ENCODE data around the gene CACNB1. TPM values are rescaled to one million over a fixed set of nuclear protein-coding genes. Genes with fewer than 3 reads are reported as not detected.

Gene CACNB1
- total and polyA plus RNA-seq, 2 donors (not counting 1 experiment from before 2014, with no cell fraction given), result 3.8 to 12.4 TPM

DNA sequence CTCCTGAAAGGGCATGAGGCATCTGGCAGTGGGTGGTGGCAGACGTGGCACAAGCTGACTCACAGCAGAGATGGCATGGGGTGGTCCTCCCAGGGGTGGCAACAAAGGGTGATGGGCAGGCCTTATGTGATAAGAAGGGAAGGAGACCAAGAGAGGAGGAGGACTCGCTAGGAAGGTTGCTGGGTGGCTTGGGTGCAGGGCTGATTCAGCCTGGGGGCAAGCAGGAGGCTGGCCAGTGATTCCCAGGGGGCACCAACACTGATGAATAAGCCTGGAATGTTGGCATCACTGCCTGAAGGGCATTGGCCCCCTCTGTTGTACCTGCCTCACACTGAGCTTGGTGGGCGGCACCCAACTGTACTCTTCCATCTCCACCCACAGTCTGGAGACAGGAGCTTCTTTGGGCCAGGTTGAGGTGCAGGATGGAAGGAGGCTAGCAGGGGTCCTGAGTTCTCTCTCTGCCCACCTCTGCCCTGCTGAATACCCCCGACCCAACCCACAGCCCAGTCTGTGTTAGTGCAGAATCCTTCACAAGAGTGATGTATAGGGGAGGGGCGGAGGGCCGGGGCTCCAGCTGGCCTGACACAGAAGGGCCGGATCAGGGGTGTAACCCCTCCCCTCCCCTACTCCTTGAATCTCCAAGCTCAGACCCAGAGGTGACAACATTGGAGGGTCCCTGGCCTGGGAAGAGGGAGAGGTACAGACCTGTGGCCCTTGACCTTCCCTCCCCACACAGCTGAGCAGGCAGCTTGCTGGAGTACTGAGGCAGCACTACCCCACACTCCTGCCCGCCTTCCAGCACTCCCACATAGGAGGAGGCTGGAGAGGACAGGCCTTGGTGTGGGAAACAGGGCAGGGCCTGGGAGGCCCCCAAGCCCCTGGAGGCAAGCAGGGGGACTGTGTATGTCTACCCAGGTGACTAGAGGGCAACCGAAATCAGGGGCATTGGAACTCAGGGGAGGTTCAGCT lies 25.7 kb upstream of the CACNB1 start:
- CTCF ChIA-PET, result interaction anchor here (0.9 to 1.8 kb wide), 3 partner anchors 11 to 21 kb away, joined by 3 to 5 read pairs (median 4); no protein-coding TSS in a partner anchor
- Histone ChIP-seq H2AFZ (ENCODE audit: insufficient read depth, low read depth, low read length, poor library complexity, severe bottlenecking) (no peak overlapping the region), H3K36me3 (replicated peaks in 1 of 2; ENCODE audit: control extremely low read depth in 1 of 2, control insufficient read depth in 1 of 2, extremely low read depth in 1 of 2, insufficient read depth in 2 of 2, low read length in 1 of 2) (no peaks in the 10 kb centered on the region), H3K9ac (ENCODE audit: low read length) (no peak overlapping the region), H3K4me2 (replicated peaks; ENCODE audit: low read depth, low read length, poor library complexity, severe bottlenecking) (no peak overlapping the region), H3K27me3 (replicated peaks in 1 of 4; ENCODE audit: control extremely low read depth in 1 of 4, control insufficient read depth in 3 of 4, insufficient read depth in 4 of 4, low read length in 3 of 4) (peaks cover 0 to 42% (median 22%) of the 10 kb centered on the region in 4 experiments), H3K9me3 (ENCODE audit: control extremely low read depth in 1 of 3, control insufficient read depth in 2 of 3, insufficient read depth in 1 of 3, low read length in 2 of 3) (peaks cover 0 to 9% (median 0%) of the 10 kb centered on the region in 3 donors), H3K4me1 (ENCODE audit: control insufficient read depth in 2 of 2, insufficient read depth in 2 of 2, low read length in 2 of 2) (peaks cover 19 to 22% of the 10 kb centered on the region in 2 donors), H4K20me1 (ENCODE audit: control insufficient read depth, insufficient read depth, low read length, poor library complexity, severe bottlenecking) (no peaks in the 10 kb centered on the region), H3K27ac (ENCODE audit: low read length in 2 of 2) (no peak overlapping the region), H3K79me2 (ENCODE audit: control insufficient read depth, insufficient read depth, low read length) (no peaks in the 10 kb centered on the region), H3K4me3 (ENCODE audit: control extremely low read depth in 1 of 5, extremely low read depth in 1 of 5, insufficient read depth in 1 of 5, low read depth in 2 of 5, low read length in 4 of 5) (no peak overlapping the region)
- TF ChIP-seq EZH2 (IDR thresholded peaks at IDR 0.05; ENCODE audit: borderline replicate concordance, insufficient read depth, low read depth, low read length, poor library complexity, severe bottlenecking), result no peak
- TF ChIP-seq, protein P1, sequence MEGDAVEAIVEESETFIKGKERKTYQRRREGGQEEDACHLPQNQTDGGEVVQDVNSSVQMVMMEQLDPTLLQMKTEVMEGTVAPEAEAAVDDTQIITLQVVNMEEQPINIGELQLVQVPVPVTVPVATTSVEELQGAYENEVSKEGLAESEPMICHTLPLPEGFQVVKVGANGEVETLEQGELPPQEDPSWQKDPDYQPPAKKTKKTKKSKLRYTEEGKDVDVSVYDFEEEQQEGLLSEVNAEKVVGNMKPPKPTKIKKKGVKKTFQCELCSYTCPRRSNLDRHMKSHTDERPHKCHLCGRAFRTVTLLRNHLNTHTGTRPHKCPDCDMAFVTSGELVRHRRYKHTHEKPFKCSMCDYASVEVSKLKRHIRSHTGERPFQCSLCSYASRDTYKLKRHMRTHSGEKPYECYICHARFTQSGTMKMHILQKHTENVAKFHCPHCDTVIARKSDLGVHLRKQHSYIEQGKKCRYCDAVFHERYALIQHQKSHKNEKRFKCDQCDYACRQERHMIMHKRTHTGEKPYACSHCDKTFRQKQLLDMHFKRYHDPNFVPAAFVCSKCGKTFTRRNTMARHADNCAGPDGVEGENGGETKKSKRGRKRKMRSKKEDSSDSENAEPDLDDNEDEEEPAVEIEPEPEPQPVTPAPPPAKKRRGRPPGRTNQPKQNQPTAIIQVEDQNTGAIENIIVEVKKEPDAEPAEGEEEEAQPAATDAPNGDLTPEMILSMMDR (IDR thresholded peaks at IDR 0.05), result no peak
- POLR2A ChIA-PET, result no interaction called here
- DNase-seq, result no peak
- intact Hi-C loops (cut with micrococcal nuclease), result no loop called here
- WGBS (ENCODE audit: insufficient coverage), result 85% methylated on average over 3 of the region's 9 CpGs
- Mint-ChIP-seq H3K4me1 (peaks cover 13% of the 10 kb centered on the region), H3K27ac (no peak overlapping the region), H3K27me3 (peaks cover 33% of the 10 kb centered on the region), H3K4me3 (peak overlapping the region; percentile 61), H3K9me3 (ENCODE audit: insufficient read depth) (no peaks in the 10 kb centered on the region)
- ATAC-seq (ENCODE audit: low read depth), result no peak

DNA sequence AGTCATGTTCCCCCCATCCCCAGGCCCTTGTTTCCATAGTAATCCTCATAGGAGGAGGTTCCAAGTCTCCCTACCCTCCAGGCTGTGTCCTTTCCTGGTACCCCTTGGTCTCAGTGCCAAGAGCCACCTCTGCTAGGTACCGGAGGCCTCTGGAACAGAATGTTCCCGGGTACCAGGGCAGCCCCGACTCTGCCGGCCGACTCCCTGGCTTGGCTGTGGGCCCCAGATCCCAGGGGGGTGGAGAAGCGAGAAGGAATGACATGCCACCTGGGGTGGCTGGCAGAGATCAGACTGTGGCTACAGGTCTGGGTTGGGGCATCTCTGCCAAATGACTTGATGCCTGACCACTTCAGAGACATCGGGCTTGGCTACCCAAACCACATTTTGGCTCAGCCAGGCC lies 24.7 kb upstream of the CACNB1 start:
- Histone ChIP-seq H3K4me2 (replicated peaks; ENCODE audit: low read depth, low read length, poor library complexity, severe bottlenecking) (no peak overlapping the region), H3K27ac (ENCODE audit: low read length in 2 of 2) (no peak overlapping the region), H3K4me3 (ENCODE audit: control extremely low read depth in 1 of 5, extremely low read depth in 1 of 5, insufficient read depth in 1 of 5, low read depth in 2 of 5, low read length in 4 of 5) (no peak overlapping the region), H4K20me1 (ENCODE audit: control insufficient read depth, insufficient read depth, low read length, poor library complexity, severe bottlenecking) (no peaks in the 10 kb centered on the region), H2AFZ (ENCODE audit: insufficient read depth, low read depth, low read length, poor library complexity, severe bottlenecking) (no peak overlapping the region), H3K9me3 (ENCODE audit: control extremely low read depth in 1 of 3, control insufficient read depth in 2 of 3, insufficient read depth in 1 of 3, low read length in 2 of 3) (peaks cover 0 to 4% (median 0%) of the 10 kb centered on the region in 3 donors), H3K79me2 (ENCODE audit: control insufficient read depth, insufficient read depth, low read length) (no peaks in the 10 kb centered on the region), H3K27me3 (replicated peaks in 1 of 4; ENCODE audit: control extremely low read depth in 1 of 4, control insufficient read depth in 3 of 4, insufficient read depth in 4 of 4, low read length in 3 of 4) (peaks cover 0 to 34% (median 15%) of the 10 kb centered on the region in 4 experiments), H3K36me3 (replicated peaks in 1 of 2; ENCODE audit: control extremely low read depth in 1 of 2, control insufficient read depth in 1 of 2, extremely low read depth in 1 of 2, insufficient read depth in 2 of 2, low read length in 1 of 2) (no peaks in the 10 kb centered on the region), H3K9ac (ENCODE audit: low read length) (no peak overlapping the region), H3K4me1 (ENCODE audit: control insufficient read depth in 2 of 2, insufficient read depth in 2 of 2, low read length in 2 of 2) (peaks cover 19 to 22% of the 10 kb centered on the region in 2 donors)
- H3K4me3 Mint-ChIP-seq, result no peak overlapping the region
- ChIA-PET CTCF (interaction anchor here (1.1 to 1.8 kb wide), 2 partner anchors 9 to 22 kb away, joined by 5 read pairs; no protein-coding TSS in a partner anchor), POLR2A (no interaction called here)
- DNase-seq (no peak), ATAC-seq (ENCODE audit: low read depth) (no peak)
- H3K9me3 Mint-ChIP-seq (ENCODE audit: insufficient read depth), result no peaks in the 10 kb centered on the region
- peaks cover 13% of the 10 kb centered on the region for H3K4me1 Mint-ChIP-seq
- H3K27me3 Mint-ChIP-seq, result peaks cover 24% of the 10 kb centered on the region
- intact Hi-C loops (cut with micrococcal nuclease), result no loop called here
- no peak overlapping the region for H3K27ac Mint-ChIP-seq
- TF ChIP-seq, protein P1 (IDR thresholded peaks at IDR 0.05), result no peak
- TF ChIP-seq EZH2 (IDR thresholded peaks at IDR 0.05; ENCODE audit: borderline replicate concordance, insufficient read depth, low read depth, low read length, poor library complexity, severe bottlenecking), result no peak
- WGBS (ENCODE audit: insufficient coverage), result 84% methylated on average over 6 of the region's 7 CpGs

All from B cell (primary cell).